ENCODE data around the gene FKBP1A.
A peak's percentile ranks its signal among the peaks of the same experiment; 100 is the strongest.

The FKBP1A gene

GRCh38 chr20:1418350-1418749, 25.5 kb upstream of the FKBP1A start:
- peak; percentile 64 for DNase-seq (ENCODE audit: low read depth)
- TF ChIP-seq CTCF (IDR thresholded peaks at IDR 0.05; ENCODE audit: insufficient read depth, low read depth, low read length, missing control alignments): no peak
- H3K4me3 ChIP-seq (ENCODE audit: low read length): no peak overlapping the region

- H3K4me3 ChIP-seq (ENCODE audit: low read length): no peak overlapping the region
- TF ChIP-seq CTCF (IDR thresholded peaks at IDR 0.05; ENCODE audit: insufficient read depth, low read depth, low read length, missing control alignments): no peak
Observed at GRCh38 chr20:1417790-1418189, 24.9 kb upstream of the FKBP1A start.

GRCh38 chr20:1417273-1417672, 24.4 kb upstream of the FKBP1A start:
- peak; percentile 95 for DNase-seq (ENCODE audit: low read depth)
- H3K4me3 ChIP-seq (ENCODE audit: low read length): no peak overlapping the region
- TF ChIP-seq CTCF (IDR thresholded peaks at IDR 0.05; ENCODE audit: insufficient read depth, low read depth, low read length, missing control alignments): no peak

More at GRCh38 chr20:1417790-1418189, 24.9 kb upstream of the FKBP1A start:
- no peak for DNase-seq (ENCODE audit: low read depth)

- no peak for TF ChIP-seq CTCF (IDR thresholded peaks at IDR 0.05; ENCODE audit: insufficient read depth, low read depth, low read length, missing control alignments)
- DNase-seq (ENCODE audit: low read depth): peak; percentile 99
- no peak overlapping the region for H3K4me3 ChIP-seq (ENCODE audit: low read length)
Observed at GRCh38 chr20:1415667-1416468, 23.0 kb upstream of the FKBP1A start.

- TF ChIP-seq CTCF (IDR thresholded peaks at IDR 0.05; ENCODE audit: insufficient read depth, low read depth, low read length, missing control alignments): no peak
- no peak for DNase-seq (ENCODE audit: low read depth)
- H3K4me3 ChIP-seq (ENCODE audit: low read length): no peak overlapping the region
Observed at GRCh38 chr20:1414982-1415381, 22.1 kb upstream of the FKBP1A start.

GRCh38 chr20:1405801-1406200, 12.9 kb upstream of the FKBP1A start:
- H3K4me3 ChIP-seq (ENCODE audit: low read length): no peak overlapping the region
- TF ChIP-seq CTCF (IDR thresholded peaks at IDR 0.05; ENCODE audit: insufficient read depth, low read depth, low read length, missing control alignments): no peak
- DNase-seq (ENCODE audit: low read depth): no peak

- DNase-seq (ENCODE audit: low read depth): no peak
- H3K4me3 ChIP-seq (ENCODE audit: low read length): no peak overlapping the region
- no peak for TF ChIP-seq CTCF (IDR thresholded peaks at IDR 0.05; ENCODE audit: insufficient read depth, low read depth, low read length, missing control alignments)
Observed at GRCh38 chr20:1403624-1404023, 10.8 kb upstream of the FKBP1A start.

Measured in epithelial cell of esophagus (primary cell).